SU-DHL-6 (cell line): ENCODE data around the gene EPX.

Source experiments
- EZH2phosphoT487 ChIP-seq: fragments of 200-600 bp; sonication (generic), shearing (Covaris generic); conservative IDR thresholded peaks from 2 replicates; pipeline ENCODE4 v1.6.1; 2018; ENCODE audit warnings: mild to moderate bottlenecking, antibody characterized with exemption, low read length, moderate library complexity, mixed read lengths
- TF ChIP-seq, protein P1 (sequence below): fragments of 200-600 bp; sonication (generic); IDR thresholded peaks from one replicate; pipeline ENCODE4 v1.5.1; 2017; ENCODE audit warnings: antibody characterized with exemption, mild to moderate bottlenecking, low read length, moderate library complexity; ENCODE audit not compliant: insufficient read depth, poor library complexity, severe bottlenecking

- TF ChIP-seq, protein P1, sequence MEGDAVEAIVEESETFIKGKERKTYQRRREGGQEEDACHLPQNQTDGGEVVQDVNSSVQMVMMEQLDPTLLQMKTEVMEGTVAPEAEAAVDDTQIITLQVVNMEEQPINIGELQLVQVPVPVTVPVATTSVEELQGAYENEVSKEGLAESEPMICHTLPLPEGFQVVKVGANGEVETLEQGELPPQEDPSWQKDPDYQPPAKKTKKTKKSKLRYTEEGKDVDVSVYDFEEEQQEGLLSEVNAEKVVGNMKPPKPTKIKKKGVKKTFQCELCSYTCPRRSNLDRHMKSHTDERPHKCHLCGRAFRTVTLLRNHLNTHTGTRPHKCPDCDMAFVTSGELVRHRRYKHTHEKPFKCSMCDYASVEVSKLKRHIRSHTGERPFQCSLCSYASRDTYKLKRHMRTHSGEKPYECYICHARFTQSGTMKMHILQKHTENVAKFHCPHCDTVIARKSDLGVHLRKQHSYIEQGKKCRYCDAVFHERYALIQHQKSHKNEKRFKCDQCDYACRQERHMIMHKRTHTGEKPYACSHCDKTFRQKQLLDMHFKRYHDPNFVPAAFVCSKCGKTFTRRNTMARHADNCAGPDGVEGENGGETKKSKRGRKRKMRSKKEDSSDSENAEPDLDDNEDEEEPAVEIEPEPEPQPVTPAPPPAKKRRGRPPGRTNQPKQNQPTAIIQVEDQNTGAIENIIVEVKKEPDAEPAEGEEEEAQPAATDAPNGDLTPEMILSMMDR: no peak
- no peak for TF ChIP-seq EZH2phosphoT487
Measured at GRCh38 chr17:58170622-58171021, 21.9 kb upstream of the EPX start.
